GM20431 (cell line): Measurements from ENCODE around the gene CDK16.
"Not testable (repeated sequence)": the region's sequence is repeated elsewhere in the genome, so short reads cannot be mapped to it uniquely, and the experiment has no call there.

ENCODE experiments used
- in situ Hi-C: fragments of 300-500 bp; cut with MseI, MboI; formaldehyde crosslinking; loops from one replicate; pipeline ENCODE4 v1.15.0; 2020; ENCODE audit warnings: low sequenced_read_pairs; ENCODE audit not compliant: unreplicated experiment

Gene CDK16

GRCh38 chrX:47242321-47242720 lies 23.8 kb downstream of the CDK16 start:
- in situ Hi-C loops = no loop called here

GRCh38 chrX:47243351-47243750 lies 24.9 kb downstream of the CDK16 start:
- in situ Hi-C loops = no loop called here

- in situ Hi-C loops = no loop called here
Observed at GRCh38 chrX:47244676-47245075, 26.2 kb downstream of the CDK16 start.

GRCh38 chrX:47245156-47245555 lies 26.7 kb downstream of the CDK16 start:
- in situ Hi-C loops = no loop called here

GRCh38 chrX:47247206-47247998 lies 28.9 kb downstream of the CDK16 start:
- in situ Hi-C loops = no loop called here

GRCh38 chrX:47247999-47248320 lies 29.5 kb downstream of the CDK16 start:
- in situ Hi-C loops = no loop called here

- in situ Hi-C loops = no loop called here
Observed at GRCh38 chrX:47248576-47248975, 30.1 kb downstream of the CDK16 start.

- in situ Hi-C loops = no loop called here
Observed at GRCh38 chrX:47250017-47250347, 31.5 kb downstream of the CDK16 start.

- in situ Hi-C loops = not testable (repeated sequence)
Observed at GRCh38 chrX:47257620-47258019, 39.1 kb downstream of the CDK16 start.

- in situ Hi-C loops = no loop called here
Observed at GRCh38 chrX:47264483-47265173, 46.1 kb downstream of the CDK16 start.

GRCh38 chrX:47266643-47267042 lies 48.2 kb downstream of the CDK16 start:
- in situ Hi-C loops = no loop called here

GRCh38 chrX:47272013-47272408 lies 53.5 kb downstream of the CDK16 start:
- in situ Hi-C loops = no loop called here

GRCh38 chrX:47273011-47273730 lies 54.7 kb downstream of the CDK16 start:
- in situ Hi-C loops = no loop called here

- in situ Hi-C loops = no loop called here
Observed at GRCh38 chrX:47278691-47279090, 60.2 kb downstream of the CDK16 start.
